ENCODE measurements around the gene TXNL1. TPM values are rescaled to one million over a fixed set of nuclear protein-coding genes. Genes with fewer than 3 reads are reported as not detected.

TXNL1 gene
- total RNA-seq, 1 experiment from 2014 or later, result 90.4 TPM

DNA sequence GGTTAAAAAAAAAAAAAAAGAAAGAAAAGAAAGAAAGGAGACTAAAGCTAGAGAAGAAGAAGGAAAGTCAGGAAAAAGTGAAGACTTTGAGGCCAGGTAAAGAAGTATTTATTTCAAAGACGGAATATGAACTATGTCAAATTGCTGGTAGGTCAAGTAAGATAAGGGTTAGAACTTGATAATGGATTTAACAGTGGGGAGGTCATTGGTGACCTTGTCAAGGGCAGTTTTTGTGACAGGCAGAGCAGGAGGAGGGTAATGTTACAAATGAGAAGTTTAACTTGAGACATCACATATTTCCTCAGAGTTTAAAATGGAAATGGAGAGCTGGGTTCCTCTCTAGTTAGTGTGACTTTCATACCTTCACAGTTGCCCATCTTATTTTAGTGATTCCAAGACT, 22.3 kb upstream of the TXNL1 start:
- no peaks in the 10 kb centered on the region for H3K23me2 ChIP-seq (ENCODE audit: insufficient read length, low read depth, low read length, poor library complexity, severe bottlenecking)
- H3K4me1 Mint-ChIP-seq, result peaks cover 8 to 10% of the 10 kb centered on the region in 2 experiments
- no peaks in the 10 kb centered on the region for H3K4me1 ChIP-seq (ENCODE audit: insufficient read depth, low read length)
- no peak overlapping the region for H2BK15ac ChIP-seq (ENCODE audit: low read depth, low read length)
- no peak overlapping the region for H3K27ac ChIP-seq (ENCODE audit: insufficient read length, low read depth, low read length)
- H3K23ac ChIP-seq (ENCODE audit: insufficient read length, low read depth, low read length), result no peak overlapping the region
- H2BK12ac ChIP-seq (ENCODE audit: insufficient read length, low read depth, low read length), result no peak overlapping the region
- H3K27me3 ChIP-seq (ENCODE audit: insufficient read depth, low read length), result no peaks in the 10 kb centered on the region
- no peak overlapping the region for H3K9ac ChIP-seq (ENCODE audit: extremely low read depth, insufficient read length, low read length)
- no peak overlapping the region for H3K18ac ChIP-seq (ENCODE audit: insufficient read length, low read depth, low read length)
- no peak overlapping the region for H2AK5ac ChIP-seq (ENCODE audit: insufficient read length, low read length)
- no peak for TF ChIP-seq CTCF (conservative IDR thresholded peaks at IDR 0.05)
- H3K27ac Mint-ChIP-seq, result no peak overlapping the region
- DNase-seq, result no peak
- H3K4ac ChIP-seq (ENCODE audit: low read depth, low read length), result no peak overlapping the region
- no peak overlapping the region for H3K56ac ChIP-seq (ENCODE audit: insufficient read length, low read depth, low read length)
- no peaks in the 10 kb centered on the region for H3K9me3 Mint-ChIP-seq
- H4K8ac ChIP-seq (replicated peaks; ENCODE audit: insufficient read length, low read depth, low read length), result no peak overlapping the region
- no peak overlapping the region for H4K5ac ChIP-seq (ENCODE audit: insufficient read length, low read depth, low read length)
- no peaks in the 10 kb centered on the region for H4K20me1 ChIP-seq (ENCODE audit: control insufficient read depth, insufficient read depth, insufficient read length)
- H3K27me3 Mint-ChIP-seq (ENCODE audit: low read depth), result no peaks in the 10 kb centered on the region
- H2AFZ ChIP-seq (ENCODE audit: low read length), result no peak overlapping the region
- no CpG with 5 or more reads among the region's 1 CpG for WGBS (ENCODE audit: extremely low coverage, insufficient read length, low lambda C conversion rate)
- H4K91ac ChIP-seq (ENCODE audit: insufficient read length, low read depth, low read length), result no peak overlapping the region
- H3K4me2 ChIP-seq (ENCODE audit: insufficient read depth, insufficient read length, low read length), result no peak overlapping the region
- no peak overlapping the region for H2BK120ac ChIP-seq (ENCODE audit: low read depth, low read length, poor library complexity, severe bottlenecking)
- H3K4me3 Mint-ChIP-seq, result no peak overlapping the region
- no peak overlapping the region for H2BK5ac ChIP-seq (ENCODE audit: insufficient read length, low read length)
- peaks cover 2% of the 10 kb centered on the region for H3K79me1 ChIP-seq (ENCODE audit: insufficient read depth, low read depth, low read length, poor library complexity, severe bottlenecking)
- no peak overlapping the region for H3T11ph ChIP-seq (ENCODE audit: low read length)
- no peak overlapping the region for H2BK20ac ChIP-seq (ENCODE audit: low read depth, low read length, poor library complexity, severe bottlenecking)
- no peaks in the 10 kb centered on the region; the same call in 1 of the 2 replicates for H3K79me2 ChIP-seq (ENCODE audit: insufficient read depth, low read length)
- no peak overlapping the region for H3K14ac ChIP-seq (ENCODE audit: insufficient read depth, low read length)
- no peaks in the 10 kb centered on the region for H3K9me3 ChIP-seq (ENCODE audit: control insufficient read depth, low read depth, low read length)
- H3K36me3 Mint-ChIP-seq (ENCODE audit: insufficient read depth in 1 of 3, low read depth in 3 of 3), result no peaks in the 10 kb centered on the region
